Hippocampal formation (tissue), 2 donors: ENCODE measurements around the gene GABRA4.

Experiments
- DNase-seq, 2 donors: peaks; one replicate each; lab custom pipeline; 2025; lab: John Stamatoyannopoulos, UW

Gene GABRA4

DNA sequence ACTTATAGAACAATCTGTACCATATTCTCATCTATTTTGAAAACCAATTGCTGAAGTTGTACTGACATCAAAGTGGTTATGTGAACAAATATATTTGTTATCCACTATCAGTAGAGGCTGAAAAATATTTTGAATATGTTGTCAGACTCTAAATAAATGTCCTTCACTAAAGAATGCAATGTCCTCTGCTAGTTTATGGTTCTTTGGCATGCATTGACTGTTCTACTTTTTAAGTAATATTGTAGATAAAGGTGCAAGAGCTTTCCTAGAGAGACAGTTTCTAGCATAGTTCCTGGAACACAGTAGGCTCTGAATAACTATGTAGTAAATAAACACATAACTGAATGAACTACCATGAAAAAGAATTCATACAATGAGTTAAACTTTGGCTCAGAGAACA, 66.2 kb downstream of the GABRA4 start:
- no peak for DNase-seq

- DNase-seq = no peak
Observed at GRCh38 chr4:46924789-46925529, 68.4 kb downstream of the GABRA4 start.

- no peak for DNase-seq
Observed at GRCh38 chr4:46922205-46922604, 71.2 kb downstream of the GABRA4 start.

- no peak for DNase-seq
Observed at GRCh38 chr4:46909078-46909477, 84.3 kb downstream of the GABRA4 start, which contains the start of gene COX7B2. Gene COX7B2, minus strand, starts transcription at chr4:46909245. Its CDS starts 174,053 bp downstream, at chr4:46735192.

DNA sequence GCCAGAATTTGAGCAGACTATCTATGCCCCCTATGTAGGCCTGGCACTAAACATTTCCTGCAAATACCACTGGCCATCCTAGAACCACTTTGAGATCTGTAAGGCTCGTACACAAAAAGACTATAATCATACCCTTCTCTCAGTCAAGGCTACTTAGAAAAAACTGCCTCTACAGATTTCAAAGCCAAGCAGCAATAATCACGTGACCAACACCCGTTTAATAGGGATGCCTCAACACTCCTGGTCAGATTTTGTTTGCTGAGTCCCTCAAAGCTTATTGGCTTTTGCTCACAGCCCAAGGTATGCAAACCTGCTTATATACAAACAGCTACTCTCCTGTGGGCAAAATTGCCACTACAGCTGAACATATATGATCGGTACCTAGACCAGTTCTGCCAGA, 85.2 kb downstream of the GABRA4 start:
- DNase-seq = no peak

DNA sequence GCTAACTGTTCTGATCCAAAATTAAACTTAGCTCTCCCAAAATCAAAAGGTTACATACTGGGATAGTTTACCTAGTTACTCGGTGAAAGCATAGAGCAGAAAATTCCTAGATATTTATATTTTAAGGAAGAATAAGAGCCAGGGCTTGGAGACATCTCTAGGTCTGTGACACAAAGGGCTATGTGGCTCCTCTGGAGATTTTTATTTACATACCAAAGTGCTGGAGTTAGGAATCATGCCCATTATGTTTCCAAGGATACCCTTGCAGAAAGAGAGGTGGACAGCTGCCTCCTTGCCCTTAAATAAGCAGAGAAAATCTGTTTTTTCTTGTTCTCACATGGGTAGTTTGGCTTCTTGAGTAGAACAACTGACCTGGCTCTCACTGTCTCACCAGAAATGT, 93.3 kb downstream of the GABRA4 start:
- no peak for DNase-seq

DNA sequence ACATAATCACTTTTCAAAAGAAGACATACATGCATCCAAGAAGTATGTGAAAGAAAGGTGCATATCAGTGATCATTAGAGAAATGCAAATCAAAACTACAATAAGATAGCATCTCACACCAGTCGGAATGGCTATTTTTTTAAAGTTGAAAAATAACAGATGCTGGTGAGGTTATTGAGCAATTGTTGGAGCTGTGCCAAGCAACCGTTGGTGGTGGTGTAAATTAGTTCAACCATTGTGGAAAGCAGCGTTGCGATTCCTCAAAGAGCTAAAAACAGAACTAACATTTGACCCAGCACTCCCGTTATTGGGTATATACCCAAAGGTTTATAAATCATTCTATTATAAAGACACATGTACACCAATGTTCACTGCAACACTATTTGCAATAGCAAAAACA, 98.6 kb downstream of the GABRA4 start:
- no peak for DNase-seq

DNA sequence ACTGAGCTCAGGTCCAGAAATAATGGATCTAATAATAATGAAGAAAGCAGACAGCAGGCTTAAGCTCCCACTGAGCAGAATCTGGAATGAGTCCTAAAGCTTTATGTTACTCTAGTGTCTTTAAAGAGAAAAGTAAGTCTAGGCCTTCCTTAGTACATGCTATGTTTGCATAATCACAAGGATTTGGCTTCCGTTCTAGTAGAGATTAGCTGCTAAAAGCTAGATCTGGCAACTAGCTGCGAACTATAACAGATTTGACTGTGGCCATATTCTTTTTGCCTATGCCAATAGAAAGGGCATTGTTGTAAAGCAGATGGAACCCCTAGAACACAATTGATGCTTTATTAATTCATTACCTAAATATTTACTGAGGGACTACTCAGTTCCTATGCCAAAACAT, 103.3 kb downstream of the GABRA4 start:
- DNase-seq = no peak

DNA sequence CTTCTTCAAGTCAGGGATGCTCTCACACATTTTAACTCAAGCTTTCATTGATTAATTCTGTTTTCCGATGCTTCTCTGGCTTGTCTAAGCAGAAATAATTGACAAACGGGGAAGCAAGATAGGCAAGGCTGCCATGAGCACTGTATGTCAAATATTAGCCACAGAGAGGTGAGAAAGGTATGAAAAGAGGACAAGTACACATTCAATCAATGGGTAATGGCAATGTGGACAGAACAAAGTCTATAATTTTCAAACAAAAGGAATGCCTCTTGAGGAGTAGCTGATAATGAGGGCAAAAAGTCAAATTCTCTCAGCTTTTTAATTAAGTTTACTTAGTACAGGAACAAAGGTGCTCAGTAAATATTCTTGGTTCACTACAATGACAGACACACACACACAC, 104.0 kb downstream of the GABRA4 start:
- DNase-seq = no peak

- no peak for DNase-seq
Observed at GRCh38 chr4:46886711-46887110, 106.7 kb downstream of the GABRA4 start.

GRCh38 chr4:46878641-46879040, 114.7 kb downstream of the GABRA4 start:
- no peak for DNase-seq

DNA sequence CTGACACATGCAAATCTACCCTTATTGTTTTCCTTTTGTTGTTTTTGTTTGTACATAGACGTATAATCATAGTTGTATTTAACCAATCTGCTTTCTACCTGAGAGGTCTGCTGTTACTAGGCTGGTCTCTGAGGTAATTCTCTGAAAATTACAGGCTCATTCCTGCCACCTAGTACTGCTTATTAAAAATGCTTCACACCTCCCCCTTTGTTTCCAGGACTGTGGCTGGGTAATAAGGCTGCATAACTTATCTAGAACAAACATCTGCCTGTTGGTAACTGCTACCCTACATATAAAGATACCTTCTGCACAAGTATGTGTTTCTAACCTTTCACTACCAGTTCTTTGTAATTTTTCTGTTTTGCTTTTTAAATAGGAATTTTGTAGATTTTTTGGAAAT, 118.6 kb downstream of the GABRA4 start:
- no peak for DNase-seq

GRCh38 chr4:46870411-46870810, 123.0 kb downstream of the GABRA4 start:
- no peak for DNase-seq
